Liver (tissue), 9 donors: ENCODE measurements around the gene LONRF2. TPM values are rescaled to one million over a fixed set of nuclear protein-coding genes. Genes with fewer than 3 reads are reported as not detected.

Source experiments
- DNase-seq: peaks from one replicate; pipeline ENCODE4 v3.0.0-alpha.2; 2017; ENCODE audit warnings: low spot score
- H3K27ac ChIP-seq, 2 donors: one replicate each; pipeline ENCODE4 v1.7.0; 2013; ENCODE audit warnings: inconsistent platforms in 2 of 2, low read length in 2 of 2, control low read depth in 1 of 2, low read depth in 1 of 2, mild to moderate bottlenecking in 1 of 2
- H3K27me3 ChIP-seq, 4 donors: one replicate each; pipeline versions ENCODE4 v1.6.1 to v1.7.0; 2013; ENCODE audit warnings: low read length in 3 of 4, inconsistent platforms in 1 of 4, mild to moderate bottlenecking in 1 of 4, moderate library complexity in 1 of 4; ENCODE audit not compliant: control insufficient read depth in 4 of 4, insufficient read depth in 4 of 4
- H3K36me3 ChIP-seq, 4 donors: one replicate each; pipeline versions ENCODE4 v1.6.1 to v1.7.0; 2013; ENCODE audit warnings: low read length in 3 of 4, mild to moderate bottlenecking in 3 of 4, low read depth in 1 of 4, moderate library complexity in 1 of 4; ENCODE audit not compliant: control insufficient read depth in 4 of 4, insufficient read depth in 3 of 4
- H3K4me1 ChIP-seq, 4 donors: one replicate each; pipeline versions ENCODE4 v1.6.1 to v1.7.0; 2013; ENCODE audit warnings: low read length in 3 of 4, mild to moderate bottlenecking in 3 of 4, moderate library complexity in 1 of 4; ENCODE audit not compliant: control insufficient read depth in 4 of 4, insufficient read depth in 4 of 4
- H3K4me3 ChIP-seq, 3 donors: one replicate each; pipeline versions ENCODE4 v1.6.1 to v1.7.0; 2013; ENCODE audit warnings: low read length in 3 of 3, control low read depth in 1 of 3, low read depth in 1 of 3, mild to moderate bottlenecking in 1 of 3
- H3K9ac ChIP-seq, 2 donors: one replicate each; pipeline ENCODE4 v1.7.0; 2013; ENCODE audit warnings: low read length in 2 of 2, mild to moderate bottlenecking in 2 of 2, moderate library complexity in 2 of 2, control low read depth in 1 of 2, low read depth in 1 of 2
- H3K9me3 ChIP-seq, 4 donors: one replicate each; pipeline versions ENCODE4 v1.6.1 to v1.7.0; 2013; ENCODE audit warnings: low read length in 3 of 4; ENCODE audit not compliant: control insufficient read depth in 4 of 4
- CTCF ChIP-seq: fragments of 150-350 bp; IDR thresholded peaks from 2 replicates; pipeline ENCODE4 v1.5.1; 2017; ENCODE audit warnings: improper control_type of control experiment, low read depth, low read length; ENCODE audit not compliant: missing input control
- FOXA1 ChIP-seq: IDR thresholded peaks from 2 replicates; pipeline ENCODE4 v1.6.1; 2016; ENCODE audit warnings: antibody characterized with exemption
- FOXA2 ChIP-seq: IDR thresholded peaks from 2 replicates; pipeline ENCODE4 v1.6.1; 2016; ENCODE audit warnings: antibody characterized with exemption
- GABPA ChIP-seq, 2 donors: IDR thresholded peaks in 1 of 2; conservative IDR thresholded peaks in 1 of 2; 2 replicates each; pipeline ENCODE4 v1.6.1; 2016; ENCODE audit warnings: antibody characterized with exemption in 2 of 2, mild to moderate bottlenecking in 1 of 2, moderate library complexity in 1 of 2
- HNF4A ChIP-seq, 2 donors: conservative IDR thresholded peaks; 2 replicates each; pipeline ENCODE4 v1.6.1; 2016; ENCODE audit warnings: antibody characterized with exemption in 2 of 2, mild to moderate bottlenecking in 2 of 2
- MAX ChIP-seq: IDR thresholded peaks from 2 replicates; pipeline ENCODE4 v1.6.1; 2016; ENCODE audit warnings: antibody characterized with exemption
- RAD21 ChIP-seq, 2 donors: IDR thresholded peaks; 2 replicates each; pipeline ENCODE4 v1.6.1; 2016; ENCODE audit warnings: antibody characterized with exemption in 2 of 2, mild to moderate bottlenecking in 2 of 2
- REST ChIP-seq: IDR thresholded peaks from 2 replicates; pipeline ENCODE4 v1.6.1; 2016; ENCODE audit warnings: antibody characterized with exemption, mild to moderate bottlenecking
- TAF1 ChIP-seq: conservative IDR thresholded peaks from 2 replicates; pipeline ENCODE4 v1.6.1; 2016; ENCODE audit warnings: antibody characterized with exemption, mild to moderate bottlenecking
- WGBS: extraction: QIAGEN DNeasy Blood & Tissue Kit; methylation state at CpG from one replicate; pipeline ENCODE4 v1.1.7; 2013; 5-methylcytosine and 5-hydroxymethylcytosine counted together
- polyA plus RNA-seq, 2 donors: library from polyadenylated mRNA; stranded (reverse) in 1 of 2; unstranded in 1 of 2; fragments of 200-250 nt in 1 of 2; fragments of >200 nt in 1 of 2; fragmentation: Nextera tagmentation in 1 of 2; extraction: Ambion mirVana in 1 of 2; gene quantifications; one replicate each; pipeline versions ENCODE4 v1.2.1 to v1.2.3, GENCODE V29; 2013 to 2015
- total RNA-seq, 2 donors: library from RNA; depleted of rRNA; stranded (reverse); fragments of >200 nt; gene quantifications; one replicate each; pipeline ENCODE4 v1.2.3, GENCODE V29; 2014
- donor health status: healthy.
- donor health status: healthy.
- donor health status: healthy.
- donor health status: healthy.
- donor health status: healthy.

Gene LONRF2
- total and polyA plus RNA-seq, 4 donors = 0.06 to 3.7 (median 0.24) TPM

GRCh38 chr2:100262046-100262445, 60.3 kb downstream of the LONRF2 start:
- WGBS = 76% methylated on average over 4 of the region's 4 CpGs
- Histone ChIP-seq H3K4me1 (no peaks in the 10 kb centered on the region), H3K9me3 (no peaks in the 10 kb centered on the region), H3K27me3 (no peaks in the 10 kb centered on the region), H3K4me3 (no peak overlapping the region), H3K36me3 (no peaks in the 10 kb centered on the region), H3K9ac (no peak overlapping the region), H3K27ac (no peak overlapping the region)
- TF ChIP-seq RAD21 (IDR thresholded peaks at IDR 0.05) = no peak
- no peak for TF ChIP-seq MAX
- no peak for DNase-seq

- H3K36me3 ChIP-seq = no peaks in the 10 kb centered on the region
Observed at GRCh38 chr2:100260712-100261620, 61.3 kb downstream of the LONRF2 start.

GRCh38 chr2:100259106-100259505, 63.2 kb downstream of the LONRF2 start:
- Histone ChIP-seq H3K4me1 (no peaks in the 10 kb centered on the region), H3K9ac (no peak overlapping the region), H3K4me3 (no peak overlapping the region), H3K27me3 (no peaks in the 10 kb centered on the region), H3K9me3 (no peaks in the 10 kb centered on the region), H3K27ac (no peak overlapping the region), H3K36me3 (no peaks in the 10 kb centered on the region)
- WGBS = 92% methylated on average over 8 of the region's 8 CpGs
- TF ChIP-seq HNF4A (conservative IDR thresholded peaks at IDR 0.05) = no peak
- no peak for TF ChIP-seq GABPA (IDR thresholded peaks at IDR 0.05 in 1 of 2, conservative IDR thresholded peaks at IDR 0.05 in 1 of 2)
- no peak for TF ChIP-seq RAD21 (IDR thresholded peaks at IDR 0.05)
- TF ChIP-seq FOXA1 = no peak
- no peak for TF ChIP-seq TAF1
- TF ChIP-seq REST = no peak
- DNase-seq = no peak

More at GRCh38 chr2:100260712-100261620, 61.3 kb downstream of the LONRF2 start:
- WGBS = 63% methylated on average over 15 of the region's 15 CpGs
- Histone ChIP-seq H3K9ac (no peak overlapping the region), H3K4me3 (no peak overlapping the region), H3K4me1 (no peaks in the 10 kb centered on the region), H3K27me3 (no peaks in the 10 kb centered on the region), H3K9me3 (no peaks in the 10 kb centered on the region), H3K27ac (no peak overlapping the region)
- DNase-seq = peak; percentile 70
- no peak for TF ChIP-seq FOXA2
- TF ChIP-seq RAD21 (IDR thresholded peaks at IDR 0.05) = peak; percentile 95 to 96
- peak; percentile 79 for TF ChIP-seq CTCF
